Stimulated activated CD8-positive, alpha-beta memory T cell treated with anti-CD3 and anti-CD28 coated beads, Interleukin-4, amount 100 ng/mL, for 1 hour (primary cell): ENCODE results near the gene CELF4.

Experiments used
- DNase-seq, 2 donors: peaks; one replicate each; pipeline ENCODE4 v3.0.0-alpha.2; 2020; ENCODE audit warnings: low read depth in 2 of 2, low spot score in 1 of 2

The CELF4 gene

GRCh38 chr18:37264956-37265355, 300.6 kb downstream of the CELF4 start:
- DNase-seq, result no peak

GRCh38 chr18:37261988-37262387, 303.6 kb downstream of the CELF4 start:
- DNase-seq, result no peak

- DNase-seq, result no peak
These were observed 304.3 kb downstream of the CELF4 start for GRCh38 chr18:37261246-37261840.

GRCh38 chr18:37260367-37261093, 305.1 kb downstream of the CELF4 start:
- no peak for DNase-seq

- no peak for DNase-seq
These were observed 305.9 kb downstream of the CELF4 start for GRCh38 chr18:37259711-37260110.

GRCh38 chr18:37258819-37259218, 306.8 kb downstream of the CELF4 start:
- no peak for DNase-seq

- no peak for DNase-seq
These were observed 307.5 kb downstream of the CELF4 start for GRCh38 chr18:37258131-37258530.

GRCh38 chr18:37254973-37255372, 310.6 kb downstream of the CELF4 start:
- DNase-seq, result no peak

- no peak for DNase-seq
These were observed 311.3 kb downstream of the CELF4 start for GRCh38 chr18:37254236-37254754.

GRCh38 chr18:37253394-37254235, 312.0 kb downstream of the CELF4 start:
- no peak for DNase-seq

- DNase-seq, result no peak
These were observed 312.7 kb downstream of the CELF4 start for GRCh38 chr18:37252854-37253393.

GRCh38 chr18:37252342-37252741, 313.3 kb downstream of the CELF4 start:
- DNase-seq, result no peak

GRCh38 chr18:37251679-37252078, 313.9 kb downstream of the CELF4 start:
- no peak for DNase-seq

- DNase-seq, result no peak
These were observed 315.5 kb downstream of the CELF4 start for GRCh38 chr18:37249895-37250618.

GRCh38 chr18:37249171-37249886, 316.3 kb downstream of the CELF4 start:
- DNase-seq, result no peak

- DNase-seq, result no peak
These were observed 317.3 kb downstream of the CELF4 start for GRCh38 chr18:37248281-37248680.

GRCh38 chr18:37247497-37248161, 318.0 kb downstream of the CELF4 start:
- no peak for DNase-seq

- no peak for DNase-seq
These were observed 318.7 kb downstream of the CELF4 start for GRCh38 chr18:37246779-37247340.

GRCh38 chr18:37244618-37245017, 321.0 kb downstream of the CELF4 start:
- DNase-seq, result no peak
